Measurements from ENCODE around the gene MTA2.

The MTA2 gene

DNA sequence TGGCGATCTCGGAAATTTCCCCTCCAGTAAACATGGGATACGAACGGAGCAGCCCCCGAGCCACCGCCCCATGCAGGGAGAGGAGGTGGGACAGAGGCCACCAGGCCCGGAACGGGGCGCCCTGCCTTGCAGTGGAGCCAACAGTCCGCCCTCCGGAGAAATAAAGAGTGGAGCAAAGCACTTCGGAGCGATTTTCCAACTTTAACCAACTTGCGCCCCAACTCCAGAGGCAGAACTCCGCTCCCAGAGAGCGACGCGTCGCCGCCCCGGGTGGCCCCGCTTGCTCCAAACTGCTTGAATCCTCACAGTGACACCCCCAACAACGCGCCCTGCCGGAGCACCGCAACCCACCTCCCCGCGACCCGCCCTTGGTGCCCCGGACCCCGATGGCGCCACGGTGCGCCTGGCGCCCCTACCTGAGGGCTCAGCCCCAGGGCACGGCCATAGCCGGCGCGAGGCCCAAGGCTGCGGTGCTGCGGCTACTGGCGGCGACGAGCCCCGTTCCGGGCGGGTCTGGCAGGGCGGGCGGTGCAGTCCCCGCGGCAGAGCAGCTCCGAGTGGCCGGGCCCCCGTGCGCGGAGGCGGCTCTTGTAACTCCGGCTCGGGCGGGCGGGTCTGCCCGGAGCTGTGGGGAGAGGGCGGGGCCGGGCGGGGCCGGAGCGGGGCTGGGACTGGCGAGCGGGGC lies 55.3 kb downstream of the MTA2 start, which contains the start of gene AHNAK:
Gene AHNAK, minus strand, starts transcription at position 563 of the 685 bp plus-strand sequence. CDS start 10,708 bp downstream, outside the sequence.
- DNase-seq (ENCODE audit: low read depth) = no peak

DNA sequence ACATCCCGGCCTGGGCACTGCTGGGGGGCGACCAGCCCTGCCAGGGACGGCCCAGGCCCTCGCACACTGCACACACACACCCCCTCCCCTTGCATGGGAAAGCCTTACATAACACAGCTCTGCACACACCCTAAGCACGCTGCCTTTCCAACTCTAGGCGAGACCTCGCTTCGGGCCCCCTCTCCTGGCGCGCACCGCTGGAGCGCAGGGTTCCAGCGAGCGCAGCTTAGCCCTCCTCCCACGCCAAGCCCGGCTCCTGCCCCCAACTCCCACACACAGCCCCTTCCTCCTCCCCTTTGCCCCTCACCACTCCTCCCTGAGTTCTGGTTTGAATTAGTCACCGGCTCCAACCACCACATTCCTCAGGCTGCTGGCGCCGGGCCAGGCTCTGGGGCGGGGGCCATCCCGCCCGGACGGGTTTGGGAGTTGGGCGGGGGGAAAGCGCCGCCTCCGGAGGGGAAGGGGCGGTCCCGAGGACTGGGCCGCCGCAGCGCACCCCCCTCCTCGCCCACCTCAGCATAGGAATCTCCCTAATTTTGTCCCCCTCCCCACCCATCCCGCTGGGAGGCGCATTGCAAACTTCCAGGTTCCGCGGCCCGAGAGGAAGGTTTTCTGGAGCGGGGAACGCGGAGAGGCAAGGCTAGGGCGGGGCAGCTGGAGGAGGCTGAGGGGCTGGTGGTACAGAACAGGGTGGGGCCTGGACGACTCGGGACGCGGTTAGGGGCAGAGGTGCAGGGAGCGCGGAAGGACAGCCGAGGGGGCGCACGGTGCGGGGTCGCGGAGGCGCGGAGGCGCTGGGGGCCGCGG lies 56.0 kb downstream of the MTA2 start:
- DNase-seq (ENCODE audit: low read depth) = peak; percentile 86

GRCh38 chr11:62544581-62545436 lies 56.9 kb downstream of the MTA2 start:
- no peak for DNase-seq (ENCODE audit: low read depth)

- DNase-seq (ENCODE audit: low read depth) = no peak
Measured at GRCh38 chr11:62543680-62544444, 57.8 kb downstream of the MTA2 start.

Data from HS-5 (cell line).